Measurements from ENCODE around the gene CITED2. TPM values are rescaled to one million over a fixed set of nuclear protein-coding genes. Genes with fewer than 3 reads are reported as not detected.

Gene CITED2
- total RNA-seq, 2 donors from 2014 or later = 64.1 to 82.1 TPM

DNA sequence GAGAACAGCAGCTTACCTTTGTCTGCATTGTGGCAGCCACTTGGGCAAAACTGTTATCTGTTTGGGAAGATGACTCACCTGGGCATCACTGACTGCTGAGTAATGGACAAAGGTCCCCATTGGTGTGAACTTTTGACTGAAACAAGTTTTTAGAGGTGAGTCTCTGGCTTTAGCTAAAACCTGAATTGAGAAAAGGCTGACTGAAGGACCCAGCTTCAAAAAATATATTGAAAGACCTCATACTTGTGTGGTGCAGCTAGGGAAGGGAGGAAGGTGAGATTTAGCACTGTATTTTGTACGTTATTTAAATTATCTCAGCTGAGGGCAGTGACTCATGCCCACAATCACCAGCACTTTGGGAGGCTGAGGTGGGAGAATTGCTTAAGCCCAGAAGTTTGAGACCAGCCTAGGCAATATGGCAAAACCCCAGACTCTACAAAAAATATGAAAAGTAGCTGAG, 4.5 kb upstream of the CITED2 start:
- ATAC-seq = no peak
- WGBS, 2 donors = 65 to 70% methylated on average over 1 of the region's 1 CpG
- Histone ChIP-seq H3K4me3 (no peak overlapping the region), H3K27me3 (no peaks in the 10 kb centered on the region), H3K4me1 (peaks cover 12% of the 10 kb centered on the region), H3K9me3 (no peaks in the 10 kb centered on the region), H3K27ac (no peak overlapping the region), H3K36me3 (replicated peaks in 1 of 2; ENCODE audit: insufficient read depth in 1 of 2, low read depth in 2 of 2) (no peaks in the 10 kb centered on the region)
- no peak for DNase-seq
- intact Hi-C loops (cut with DNase I) = no loop called here
- TF ChIP-seq, protein P1, sequence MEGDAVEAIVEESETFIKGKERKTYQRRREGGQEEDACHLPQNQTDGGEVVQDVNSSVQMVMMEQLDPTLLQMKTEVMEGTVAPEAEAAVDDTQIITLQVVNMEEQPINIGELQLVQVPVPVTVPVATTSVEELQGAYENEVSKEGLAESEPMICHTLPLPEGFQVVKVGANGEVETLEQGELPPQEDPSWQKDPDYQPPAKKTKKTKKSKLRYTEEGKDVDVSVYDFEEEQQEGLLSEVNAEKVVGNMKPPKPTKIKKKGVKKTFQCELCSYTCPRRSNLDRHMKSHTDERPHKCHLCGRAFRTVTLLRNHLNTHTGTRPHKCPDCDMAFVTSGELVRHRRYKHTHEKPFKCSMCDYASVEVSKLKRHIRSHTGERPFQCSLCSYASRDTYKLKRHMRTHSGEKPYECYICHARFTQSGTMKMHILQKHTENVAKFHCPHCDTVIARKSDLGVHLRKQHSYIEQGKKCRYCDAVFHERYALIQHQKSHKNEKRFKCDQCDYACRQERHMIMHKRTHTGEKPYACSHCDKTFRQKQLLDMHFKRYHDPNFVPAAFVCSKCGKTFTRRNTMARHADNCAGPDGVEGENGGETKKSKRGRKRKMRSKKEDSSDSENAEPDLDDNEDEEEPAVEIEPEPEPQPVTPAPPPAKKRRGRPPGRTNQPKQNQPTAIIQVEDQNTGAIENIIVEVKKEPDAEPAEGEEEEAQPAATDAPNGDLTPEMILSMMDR (IDR thresholded peaks at IDR 0.05) = no peak
- no peak for TF ChIP-seq POLR2A (IDR thresholded peaks at IDR 0.05)

DNA sequence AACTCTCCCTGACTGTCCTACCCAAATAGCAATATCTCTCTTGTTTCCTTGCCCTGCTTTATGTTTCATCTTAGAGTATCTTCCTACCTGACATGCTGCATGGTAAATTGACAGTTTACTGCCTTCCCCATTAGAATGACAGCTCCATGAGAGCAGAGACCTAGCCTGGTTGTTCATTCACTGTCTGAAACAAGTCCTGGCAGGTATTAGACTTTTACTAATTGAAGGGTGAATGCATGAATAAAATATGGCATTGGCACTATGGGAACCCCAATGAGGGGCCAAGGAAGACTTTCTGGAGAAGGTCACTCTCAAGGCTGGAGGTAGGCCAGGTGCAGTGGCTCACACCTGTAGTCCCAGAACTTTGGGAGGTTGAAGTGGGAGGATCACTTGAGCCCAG, 3.8 kb upstream of the CITED2 start:
- intact Hi-C loops (cut with DNase I) = no loop called here
- no peak for DNase-seq
- Histone ChIP-seq H3K4me3 (no peak overlapping the region), H3K36me3 (replicated peaks in 1 of 2; ENCODE audit: insufficient read depth in 1 of 2, low read depth in 2 of 2) (no peaks in the 10 kb centered on the region), H3K27ac (no peak overlapping the region), H3K4me1 (peaks cover 12% of the 10 kb centered on the region), H3K27me3 (no peaks in the 10 kb centered on the region), H3K9me3 (no peaks in the 10 kb centered on the region)
- TF ChIP-seq, protein P1 (IDR thresholded peaks at IDR 0.05) = no peak
- no peak for TF ChIP-seq POLR2A (IDR thresholded peaks at IDR 0.05)
- ATAC-seq = no peak

DNA sequence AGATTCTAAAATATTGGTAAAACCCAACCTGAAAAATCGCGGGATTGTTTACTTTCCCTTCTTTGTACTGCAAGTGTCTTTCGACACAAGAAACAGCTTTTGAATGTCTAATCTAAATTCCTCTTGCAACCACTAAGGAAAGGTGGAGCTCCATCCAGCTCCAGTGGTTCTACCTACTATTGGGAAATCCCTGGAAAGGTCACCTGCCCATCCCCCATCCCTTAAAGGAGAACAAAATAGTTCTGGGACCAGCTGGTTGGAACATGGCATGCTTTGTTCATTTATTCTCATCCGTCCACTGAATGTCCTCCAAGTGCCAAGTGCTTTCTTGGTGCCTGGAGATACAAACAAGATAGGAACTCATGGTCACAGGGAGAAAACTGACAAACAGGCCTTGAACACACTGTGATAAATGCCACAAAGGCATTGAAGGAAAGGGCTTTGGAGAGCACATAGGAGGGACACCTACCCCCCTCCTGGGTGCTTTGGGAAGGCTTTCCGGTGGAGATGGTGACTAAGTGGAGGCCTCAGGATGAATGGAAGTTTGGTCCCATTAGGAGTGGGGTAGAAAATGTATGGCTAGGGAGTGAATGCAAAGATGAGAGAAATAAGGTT, 2.3 kb upstream of the CITED2 start:
- H3K4me3 ChIP-seq = peak overlapping the region in 1 of 2 donors; percentile 81
- TF ChIP-seq, protein P1 (IDR thresholded peaks at IDR 0.05) = peak in 6 of 7 experiments; percentile 9 to 70 (median 64)
- peak in 1 of 3 donors; percentile 33 for TF ChIP-seq POLR2A (IDR thresholded peaks at IDR 0.05)
- peak; percentile 43 for ATAC-seq
- peak; percentile 89 to 95 (median 92) for DNase-seq
- H3K27me3 ChIP-seq = no peaks in the 10 kb centered on the region
- H3K27ac ChIP-seq = peak overlapping the region; percentile 96 to 98 (median 98)
- H3K9me3 ChIP-seq = no peaks in the 10 kb centered on the region
- intact Hi-C loops (cut with DNase I) = no loop called here
- H3K4me1 ChIP-seq = peaks cover 15% of the 10 kb centered on the region
- no peaks in the 10 kb centered on the region for H3K36me3 ChIP-seq (replicated peaks in 1 of 2; ENCODE audit: insufficient read depth in 1 of 2, low read depth in 2 of 2)
- WGBS, 2 donors = 22% methylated on average over 5 of the region's 5 CpGs

DNA sequence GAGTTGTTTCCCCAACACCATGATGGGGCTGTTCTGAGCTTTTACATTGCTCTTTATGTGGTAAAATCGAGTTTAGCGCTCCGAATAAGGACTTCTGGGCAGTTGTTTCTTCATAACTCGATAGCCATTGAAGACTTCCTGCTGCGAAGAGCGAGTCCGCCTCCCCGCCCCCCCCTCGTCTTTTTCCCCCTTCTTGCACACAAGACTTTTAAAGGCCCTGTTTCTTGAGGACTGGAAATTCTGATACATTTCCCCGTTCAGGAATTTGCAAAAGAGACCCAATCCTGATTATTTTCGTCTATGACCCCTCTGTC, 1.5 kb upstream of the CITED2 start:
- peaks cover 22% of the 10 kb centered on the region for H3K4me1 ChIP-seq
- intact Hi-C loops (cut with DNase I) = no loop called here
- peak overlapping the region; percentile 96 to 98 (median 98) for H3K27ac ChIP-seq
- no peaks in the 10 kb centered on the region for H3K9me3 ChIP-seq
- no peaks in the 10 kb centered on the region for H3K36me3 ChIP-seq (replicated peaks in 1 of 2; ENCODE audit: insufficient read depth in 1 of 2, low read depth in 2 of 2)
- DNase-seq (peak in 3 of 4 donors; percentile 50 to 57 (median 55)), ATAC-seq (no peak)
- TF ChIP-seq, protein P1 (IDR thresholded peaks at IDR 0.05) = no peak
- no peak for TF ChIP-seq POLR2A (IDR thresholded peaks at IDR 0.05)
- no peaks in the 10 kb centered on the region for H3K27me3 ChIP-seq
- H3K4me3 ChIP-seq = peak overlapping the region; percentile 17 to 81
- 0 to 4% methylated on average over 10 to 11 of the region's 11 CpGs for WGBS, 2 donors

Data from body of pancreas (tissue), 4 donors.